Fibroblast of skin of abdomen (primary cell): ENCODE data around the gene NDUFA3.

Experiments
- DNase-seq: peaks from one replicate; pipeline ENCODE4 v3.0.0-alpha.2; 2013

NDUFA3 gene

DNA sequence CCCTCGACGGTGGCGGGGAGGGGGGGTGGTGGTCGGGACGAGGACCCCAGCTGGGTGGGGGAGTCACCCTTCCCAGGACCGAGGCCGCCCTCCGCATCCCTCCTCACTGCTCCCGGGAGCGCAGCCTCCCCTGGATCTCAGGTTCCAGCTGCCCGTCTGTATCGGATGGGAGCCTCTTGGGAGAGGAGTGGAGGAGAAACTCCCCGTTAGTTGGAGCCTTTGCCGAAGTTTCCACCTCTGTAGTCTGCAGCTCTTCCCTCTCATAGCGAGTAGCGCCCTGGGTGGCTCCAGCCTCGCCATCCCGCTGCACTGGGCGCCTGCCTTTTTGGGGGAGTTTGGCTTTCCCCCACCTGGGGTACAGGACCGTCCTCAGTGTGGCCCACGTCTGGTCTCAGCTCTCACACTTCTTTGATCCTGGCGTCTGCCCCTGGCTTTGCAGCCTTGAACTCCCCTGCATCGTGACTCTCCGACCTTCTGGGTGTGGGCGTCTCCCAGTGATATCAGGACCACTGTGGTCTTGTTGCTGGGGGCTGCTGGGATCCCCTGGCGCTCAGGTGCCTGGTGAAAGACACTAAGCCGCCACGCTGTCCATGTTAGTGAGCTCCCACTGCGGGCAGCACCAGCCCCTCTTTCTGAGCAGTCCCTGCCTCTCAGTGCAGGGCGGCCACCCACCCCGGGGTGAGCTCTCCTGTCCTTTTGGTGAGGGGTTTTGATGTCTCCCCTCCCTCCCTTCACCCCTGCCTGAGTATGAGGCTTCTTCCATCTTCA lies 36.0 kb downstream of the NDUFA3 start:
- DNase-seq: no peak

DNA sequence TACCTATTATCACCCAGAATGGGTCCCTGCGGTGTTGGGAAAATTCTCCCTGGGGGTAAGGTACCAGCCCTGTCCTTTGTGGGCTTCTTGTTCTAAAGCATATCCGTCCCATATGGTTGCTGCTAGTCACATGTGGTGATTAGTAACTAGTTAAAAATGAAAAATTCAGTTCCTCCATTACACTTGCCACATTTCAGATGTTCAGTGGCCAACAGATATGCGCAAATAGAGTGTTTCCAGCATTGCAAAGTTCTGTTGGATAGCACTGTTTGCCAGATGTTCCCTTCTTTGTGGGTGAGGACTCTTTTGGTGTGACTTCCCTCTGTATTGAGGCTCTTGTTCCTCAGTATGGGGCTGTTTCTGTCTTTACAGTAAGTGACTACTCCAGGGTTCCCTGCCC lies 38.7 kb downstream of the NDUFA3 start:
- DNase-seq: peak; percentile 70

GRCh38 chr19:54142166-54142780 lies 39.6 kb downstream of the NDUFA3 start:
- DNase-seq: no peak

DNA sequence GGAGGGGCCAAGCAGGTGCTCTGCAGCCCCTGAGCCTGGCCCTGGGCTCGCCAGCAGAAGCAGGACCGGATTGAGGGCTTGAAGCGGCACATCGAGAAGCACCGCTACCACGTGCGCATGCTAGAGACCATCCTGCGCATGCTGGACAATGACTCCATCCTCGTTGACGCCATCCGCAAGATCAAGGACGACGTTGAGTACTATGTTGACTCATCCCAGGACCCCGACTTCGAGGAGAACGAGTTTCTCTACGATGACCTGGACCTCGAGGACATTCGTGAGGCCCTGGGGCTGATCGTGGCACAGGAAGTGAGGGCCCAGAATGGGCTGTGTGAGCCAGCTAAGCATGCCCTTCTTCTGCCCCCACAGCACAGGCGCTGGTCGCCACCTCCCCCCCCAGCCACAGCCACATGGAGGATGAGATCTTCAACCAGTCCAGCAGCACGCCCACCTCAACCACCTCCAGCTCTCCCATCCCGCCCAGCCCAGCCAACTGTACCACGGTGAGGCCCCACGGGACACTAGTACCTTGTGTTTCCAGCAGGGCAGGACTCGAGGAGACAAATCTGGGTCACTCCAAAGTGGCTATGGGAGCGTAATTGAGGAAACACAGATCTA lies 43.0 kb downstream of the NDUFA3 start:
- no peak for DNase-seq

DNA sequence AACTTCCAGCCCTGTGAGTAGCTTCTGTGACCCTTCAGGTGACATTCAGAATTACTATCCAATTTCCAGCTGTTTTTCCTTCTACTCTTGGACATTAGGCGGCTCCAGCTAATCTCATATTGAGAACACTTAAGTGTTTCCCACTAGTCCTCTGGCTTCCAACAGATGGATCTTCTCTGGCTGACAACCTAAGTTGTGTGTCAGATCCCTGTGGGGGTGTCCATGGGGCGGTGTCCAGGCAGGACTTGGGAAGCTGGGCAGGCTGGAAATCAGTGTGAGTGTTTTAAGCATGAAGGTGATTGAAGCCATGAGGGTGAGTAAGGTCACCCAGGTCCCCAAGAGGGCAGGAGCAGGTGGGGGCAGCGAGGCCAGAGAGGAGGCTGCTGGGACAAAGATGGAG lies 45.0 kb downstream of the NDUFA3 start:
- DNase-seq: no peak

- DNase-seq: no peak
These were observed 45.5 kb downstream of the NDUFA3 start for GRCh38 chr19:54148158-54148557.

DNA sequence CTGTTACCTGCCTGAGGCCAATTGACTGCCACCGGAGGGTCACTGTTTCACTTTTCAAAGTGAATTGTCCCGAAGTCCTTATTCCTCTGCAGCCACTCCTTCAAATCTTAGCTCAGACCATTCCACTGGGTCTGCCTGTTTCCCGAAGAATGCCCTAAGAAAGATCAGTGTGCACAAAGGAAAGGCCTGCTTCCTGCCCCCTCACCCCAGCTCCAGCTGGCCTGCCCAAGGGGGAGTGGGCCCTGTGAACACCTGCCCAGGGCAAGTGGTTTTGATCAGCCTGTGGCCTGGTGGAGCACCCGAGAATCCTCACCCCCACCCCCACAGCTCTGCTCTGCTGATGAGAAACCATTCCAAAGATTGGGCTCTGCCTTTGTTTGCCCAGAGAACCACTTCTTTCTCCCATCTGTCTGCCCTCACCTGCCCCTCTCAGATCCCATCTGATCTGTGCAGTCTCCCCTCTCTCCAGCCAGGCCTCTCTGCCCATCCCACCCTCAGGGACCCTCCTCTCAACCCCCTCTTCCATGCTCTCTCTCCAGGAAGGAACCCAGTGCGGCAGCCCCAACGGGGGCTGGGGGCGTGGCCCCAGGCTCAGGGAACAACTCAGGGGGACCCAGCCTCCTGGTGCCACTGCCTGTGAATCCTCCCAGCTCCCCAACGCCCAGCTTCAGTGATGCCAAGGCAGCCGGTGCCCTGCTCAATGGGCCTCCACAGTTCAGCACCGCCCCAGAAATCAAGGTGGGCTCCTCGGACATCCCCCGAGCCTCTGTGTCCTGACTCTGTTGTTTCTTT lies 46.6 kb downstream of the NDUFA3 start:
- no peak for DNase-seq

- no peak for DNase-seq
These were observed 48.8 kb downstream of the NDUFA3 start for GRCh38 chr19:54151362-54152035.

- no peak for DNase-seq
These were observed 49.6 kb downstream of the NDUFA3 start for GRCh38 chr19:54152267-54152666.

GRCh38 chr19:54152878-54153524 lies 50.3 kb downstream of the NDUFA3 start:
- DNase-seq: no peak

- no peak for DNase-seq
These were observed 51.2 kb downstream of the NDUFA3 start for GRCh38 chr19:54153731-54154326.

- no peak for DNase-seq
These were observed 52.1 kb downstream of the NDUFA3 start for GRCh38 chr19:54154603-54155345.

DNA sequence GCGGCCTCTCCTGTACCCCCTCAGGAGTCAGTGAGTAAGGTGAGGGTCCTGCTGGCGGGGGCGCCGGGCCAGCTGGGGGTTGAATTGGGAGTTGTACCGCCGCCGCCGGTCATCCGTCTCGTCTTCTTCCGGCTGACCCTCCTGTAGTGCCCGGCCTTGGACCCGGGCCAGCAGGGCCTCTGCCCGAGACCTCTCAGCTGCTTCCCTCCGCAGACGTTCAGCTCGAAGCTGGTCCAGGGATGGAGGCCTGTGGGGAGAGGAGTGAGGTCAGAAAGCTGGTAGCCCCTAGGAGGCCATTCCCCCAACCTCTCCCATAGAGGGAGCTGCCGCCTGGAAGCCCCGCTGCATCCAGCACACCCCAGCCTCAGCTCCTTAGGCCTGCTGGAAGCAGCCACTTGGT lies 53.0 kb downstream of the NDUFA3 start:
- no peak for DNase-seq

DNA sequence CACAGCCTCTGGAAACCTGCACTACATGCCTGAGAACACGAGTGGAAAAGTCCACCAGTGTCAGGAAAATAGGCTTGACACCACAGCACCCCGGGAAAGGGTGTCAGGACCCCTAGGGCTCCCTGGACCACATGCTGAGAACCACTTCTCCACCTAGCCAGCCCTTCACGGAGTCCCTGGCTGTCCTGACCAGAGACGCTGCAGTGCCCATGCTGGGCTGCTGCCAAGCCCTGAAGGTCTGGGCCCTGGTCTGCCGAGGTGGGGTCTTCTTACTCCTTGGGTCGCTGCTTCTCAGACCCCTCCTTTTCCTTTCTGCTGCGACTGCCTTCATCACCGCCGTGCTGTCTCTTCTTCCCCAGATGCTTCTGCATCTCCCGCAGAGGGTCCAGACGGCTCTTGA lies 53.8 kb downstream of the NDUFA3 start:
- DNase-seq: no peak

DNA sequence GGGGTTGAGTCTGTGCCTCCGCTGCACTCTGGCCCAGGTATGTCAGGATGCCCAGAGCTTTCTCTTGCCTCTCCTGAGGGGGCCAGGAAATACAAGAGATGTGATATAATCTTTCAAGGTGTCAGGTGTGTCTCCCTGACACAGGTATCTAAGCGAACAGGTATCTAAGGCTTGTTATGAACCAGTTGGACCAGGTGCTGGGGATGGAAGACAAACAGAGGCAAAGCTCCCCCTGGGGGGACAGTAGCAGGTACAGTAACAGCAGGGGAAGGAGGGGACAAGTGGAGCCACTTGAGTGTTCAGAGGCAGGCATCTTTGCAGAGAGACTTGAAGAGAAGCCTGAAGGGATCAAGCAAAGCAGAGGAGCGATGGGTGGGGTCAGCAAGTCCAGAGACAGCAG lies 54.3 kb downstream of the NDUFA3 start:
- DNase-seq: no peak
